ENCODE measurements around the gene TNFRSF9.

Gene TNFRSF9

DNA sequence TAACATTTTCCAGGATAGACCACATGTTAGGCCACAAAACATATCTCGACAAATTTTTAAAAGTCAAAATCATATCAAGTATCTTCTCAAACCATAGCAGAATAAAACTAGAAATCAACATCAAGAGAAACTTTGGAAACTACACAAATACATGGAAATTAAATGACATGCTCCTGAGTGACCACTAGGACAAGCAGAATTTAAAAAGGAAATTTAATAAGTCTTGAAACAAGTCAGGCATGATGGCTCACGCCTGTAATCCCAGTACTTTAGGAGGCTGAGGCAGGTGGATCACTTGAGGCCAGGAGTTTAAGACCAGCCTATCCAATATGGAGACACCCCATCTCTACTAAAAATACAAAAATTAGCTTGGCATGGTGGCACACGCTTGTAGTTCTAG lies 61.4 kb downstream of the TNFRSF9 start:
- in situ Hi-C loops (cut with MboI; ENCODE audit: low sequenced_read_pairs) = no loop called here

DNA sequence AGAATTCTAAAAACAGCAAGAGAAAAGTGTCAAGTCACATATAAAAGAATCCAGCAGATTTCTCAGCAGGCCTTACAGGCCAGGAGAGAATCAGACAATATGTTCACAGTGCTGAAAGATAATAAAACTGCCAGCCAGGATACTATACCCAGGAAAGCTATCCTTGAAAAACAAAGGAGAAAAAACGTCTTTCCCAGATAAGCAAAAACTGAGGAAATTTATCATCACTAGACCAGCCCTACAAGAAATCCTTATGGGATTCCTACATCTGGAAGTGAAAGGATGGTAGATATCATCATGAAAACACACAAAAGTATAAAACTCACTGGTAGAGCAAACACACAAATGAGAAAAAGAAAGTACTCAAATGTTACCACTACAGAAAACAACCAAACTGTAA lies 62.6 kb downstream of the TNFRSF9 start:
- in situ Hi-C loops (cut with MboI; ENCODE audit: low sequenced_read_pairs) = no loop called here

DNA sequence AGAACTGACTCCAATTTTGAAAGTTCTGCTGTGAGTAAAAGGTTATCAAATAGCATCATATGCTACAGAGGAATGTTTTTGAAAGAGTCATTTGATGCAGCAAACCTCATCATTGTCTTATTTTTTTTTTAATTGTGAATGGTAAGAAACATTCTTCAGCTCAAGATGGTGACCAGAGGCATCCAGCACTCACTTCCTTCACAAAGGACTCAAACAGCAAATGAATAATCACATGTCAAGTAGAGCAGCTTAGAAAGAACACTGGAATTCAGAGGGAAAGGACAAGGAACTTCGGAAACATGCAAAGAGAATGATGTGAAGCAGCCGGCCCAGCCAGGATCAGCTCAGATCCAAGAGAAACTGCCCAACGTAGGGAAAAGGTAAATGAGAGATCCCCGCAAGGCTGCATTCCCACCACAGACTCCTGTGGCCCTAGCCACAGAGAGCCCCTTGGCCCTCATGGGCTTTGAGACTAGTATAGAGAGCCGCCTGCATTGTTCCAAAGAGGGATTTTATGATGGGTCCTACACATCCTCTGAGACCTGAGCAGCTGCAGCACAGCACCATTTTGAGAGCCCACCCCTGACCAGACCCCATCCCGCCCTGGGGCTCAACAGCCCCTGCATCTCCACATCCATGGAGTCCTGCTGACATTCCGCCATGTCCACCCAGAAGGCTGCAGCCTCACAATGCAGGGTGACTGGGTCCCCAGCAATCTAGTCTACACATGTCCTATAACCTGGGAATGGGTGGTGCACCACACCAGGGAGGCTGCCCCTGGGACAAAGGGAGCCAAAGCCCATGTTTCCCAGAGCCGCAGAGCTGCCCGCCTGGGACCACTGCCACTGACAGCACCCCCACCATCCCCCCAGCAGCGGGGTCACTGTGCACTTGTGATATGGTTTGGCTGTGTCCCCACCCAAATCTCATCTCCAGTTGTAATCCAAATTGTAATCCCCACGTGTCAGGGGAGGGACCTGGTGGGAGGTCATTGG lies 66.5 kb downstream of the TNFRSF9 start:
- in situ Hi-C loops (cut with MboI; ENCODE audit: low sequenced_read_pairs) = no loop called here

DNA sequence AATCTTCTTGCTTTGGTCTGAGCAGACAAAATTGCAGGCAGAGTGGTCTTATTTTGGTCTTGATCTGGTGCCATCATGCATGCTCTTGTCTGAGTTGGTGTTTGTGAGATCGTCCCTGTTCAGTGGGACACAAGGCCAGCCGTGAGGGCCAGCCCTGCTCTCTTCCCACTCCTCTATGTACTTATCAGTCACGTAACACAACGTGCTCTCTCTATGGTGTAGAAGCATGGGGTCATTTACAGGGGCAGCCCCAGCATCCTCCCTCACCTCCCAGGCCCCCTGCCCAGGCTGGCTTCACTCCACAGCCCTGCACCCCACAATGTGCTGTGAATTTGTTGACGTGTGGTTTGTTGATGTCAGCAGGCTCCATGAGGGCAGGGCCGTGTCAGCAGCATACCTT lies 69.5 kb downstream of the TNFRSF9 start:
- in situ Hi-C loops (cut with MboI; ENCODE audit: low sequenced_read_pairs) = no loop called here

DNA sequence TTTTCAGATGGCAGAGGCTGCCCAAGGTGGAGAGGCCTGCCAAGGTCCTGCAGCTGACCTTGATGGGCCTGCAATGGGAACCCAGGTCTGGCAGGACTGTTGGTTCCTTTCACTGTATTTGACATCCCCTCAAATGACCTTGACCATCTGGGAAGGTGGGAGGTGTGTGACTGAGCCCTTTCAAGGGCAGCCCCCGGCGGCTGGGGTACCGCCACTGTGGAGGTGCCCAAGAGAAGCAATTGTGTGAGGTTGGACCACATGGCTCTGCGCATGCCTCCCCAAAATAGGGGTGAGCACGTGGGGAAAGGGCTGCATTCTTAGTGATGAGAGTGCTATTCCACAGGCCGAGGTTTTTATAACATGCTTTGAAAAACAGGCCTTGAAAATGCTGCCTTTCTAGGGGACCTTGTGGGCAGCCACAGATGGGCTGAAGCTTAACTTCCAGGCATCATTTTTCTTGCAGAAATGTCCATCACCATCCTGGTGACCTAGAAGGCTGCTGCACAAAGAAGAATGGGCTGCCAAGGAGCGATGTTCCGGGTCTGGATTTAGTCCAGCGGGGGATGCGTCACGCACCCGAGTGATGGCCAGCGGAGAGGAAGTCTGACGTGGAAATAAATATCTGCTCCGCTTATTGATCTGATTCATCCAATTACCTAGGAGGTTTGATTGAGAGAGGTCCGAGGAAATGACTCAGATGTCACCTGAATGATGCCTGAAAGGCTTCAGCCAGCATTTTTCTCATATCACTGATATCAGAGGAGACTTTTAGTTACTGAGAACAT lies 71.3 kb downstream of the TNFRSF9 start:
- in situ Hi-C loops (cut with MboI; ENCODE audit: low sequenced_read_pairs) = no loop called here

DNA sequence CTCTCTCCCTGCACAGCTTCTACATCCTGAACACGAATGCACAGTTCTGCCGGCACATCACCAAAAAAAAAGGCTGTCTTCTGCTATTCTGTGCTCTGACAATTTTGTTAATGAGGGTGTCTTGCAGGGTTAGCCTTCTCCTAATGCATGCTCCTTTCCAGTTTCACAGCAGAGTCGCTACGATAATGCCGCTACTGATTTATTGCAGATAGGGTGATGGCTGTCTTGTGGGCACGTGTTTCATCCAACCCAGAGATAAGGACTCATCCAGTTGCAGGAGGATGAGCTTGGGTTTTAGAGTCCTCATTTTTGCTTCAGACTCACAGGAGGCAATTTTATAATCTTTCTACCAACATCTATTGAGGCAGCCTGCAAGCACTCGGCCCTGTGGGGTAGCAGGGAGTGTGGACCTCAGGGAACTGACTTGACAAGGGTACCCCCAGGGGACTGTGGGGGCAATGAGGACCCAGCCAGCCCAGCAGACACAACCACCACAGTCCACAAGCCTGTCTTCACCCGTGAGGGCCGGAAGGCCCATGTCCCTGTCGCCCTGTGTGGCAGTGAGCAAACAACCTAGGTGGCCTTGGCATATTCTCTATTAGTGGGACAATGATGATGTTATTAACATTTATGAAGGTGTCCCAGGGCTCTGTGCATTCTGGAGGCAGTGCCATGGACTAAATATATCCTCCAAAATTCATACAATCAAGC lies 72.4 kb downstream of the TNFRSF9 start:
- in situ Hi-C loops (cut with MboI; ENCODE audit: low sequenced_read_pairs) = no loop called here

DNA sequence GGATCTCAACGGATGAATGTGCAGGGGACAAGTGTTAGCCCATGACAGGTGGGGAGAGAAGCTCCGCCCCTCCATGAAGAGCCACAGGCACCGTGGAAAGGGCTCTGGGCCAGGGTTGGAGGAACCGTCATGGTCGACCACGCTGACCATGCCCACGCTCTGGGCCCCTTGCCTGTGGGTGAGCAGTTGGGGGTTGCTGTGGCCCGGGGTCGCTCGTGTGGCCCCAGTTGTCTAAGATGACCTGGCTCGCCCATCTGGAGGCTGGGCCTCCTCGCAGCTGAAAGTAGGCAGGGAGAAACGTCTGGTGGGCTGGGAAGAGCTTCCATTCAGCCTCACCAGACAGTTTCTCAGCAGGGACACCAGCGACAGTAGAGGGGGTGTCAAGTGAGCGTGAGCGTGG lies 74.7 kb downstream of the TNFRSF9 start:
- in situ Hi-C loops (cut with MboI; ENCODE audit: low sequenced_read_pairs) = no loop called here
